Measurements from ENCODE around the gene FASTKD1. TPM values are rescaled to one million over a fixed set of nuclear protein-coding genes. Genes with fewer than 3 reads are reported as not detected.
"Not testable (repeated sequence)": the region's sequence is repeated elsewhere in the genome, so short reads cannot be mapped to it uniquely, and the experiment has no call there.

Gene FASTKD1
- 10 to 100 TPM; 22.6 to 26.7 TPM for total RNA-seq

- Histone ChIP-seq H3K36me3 (no peaks in the 10 kb centered on the region), H3K27me3 (no peaks in the 10 kb centered on the region), H3K27ac (peak within 1 kb of the TSS; percentile 64 to 68), H3K4me1 (no peaks in the 10 kb centered on the region), H3K9me3 (no peaks in the 10 kb centered on the region), H3K4me3 (peak within 1 kb of the TSS; percentile 59 to 67)
- DNase-seq (ENCODE audit: low spot score) = peak; percentile 91
- TF ChIP-seq, protein P1, sequence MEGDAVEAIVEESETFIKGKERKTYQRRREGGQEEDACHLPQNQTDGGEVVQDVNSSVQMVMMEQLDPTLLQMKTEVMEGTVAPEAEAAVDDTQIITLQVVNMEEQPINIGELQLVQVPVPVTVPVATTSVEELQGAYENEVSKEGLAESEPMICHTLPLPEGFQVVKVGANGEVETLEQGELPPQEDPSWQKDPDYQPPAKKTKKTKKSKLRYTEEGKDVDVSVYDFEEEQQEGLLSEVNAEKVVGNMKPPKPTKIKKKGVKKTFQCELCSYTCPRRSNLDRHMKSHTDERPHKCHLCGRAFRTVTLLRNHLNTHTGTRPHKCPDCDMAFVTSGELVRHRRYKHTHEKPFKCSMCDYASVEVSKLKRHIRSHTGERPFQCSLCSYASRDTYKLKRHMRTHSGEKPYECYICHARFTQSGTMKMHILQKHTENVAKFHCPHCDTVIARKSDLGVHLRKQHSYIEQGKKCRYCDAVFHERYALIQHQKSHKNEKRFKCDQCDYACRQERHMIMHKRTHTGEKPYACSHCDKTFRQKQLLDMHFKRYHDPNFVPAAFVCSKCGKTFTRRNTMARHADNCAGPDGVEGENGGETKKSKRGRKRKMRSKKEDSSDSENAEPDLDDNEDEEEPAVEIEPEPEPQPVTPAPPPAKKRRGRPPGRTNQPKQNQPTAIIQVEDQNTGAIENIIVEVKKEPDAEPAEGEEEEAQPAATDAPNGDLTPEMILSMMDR (IDR thresholded peaks at IDR 0.05) = no peak
These were observed at the start of gene FASTKD1 for GRCh38 chr2:169573160-169573973. FASTKD1 (minus strand) TSS chr2:169573865; CDS start chr2:169572029, 1,836 bp downstream.

DNA sequence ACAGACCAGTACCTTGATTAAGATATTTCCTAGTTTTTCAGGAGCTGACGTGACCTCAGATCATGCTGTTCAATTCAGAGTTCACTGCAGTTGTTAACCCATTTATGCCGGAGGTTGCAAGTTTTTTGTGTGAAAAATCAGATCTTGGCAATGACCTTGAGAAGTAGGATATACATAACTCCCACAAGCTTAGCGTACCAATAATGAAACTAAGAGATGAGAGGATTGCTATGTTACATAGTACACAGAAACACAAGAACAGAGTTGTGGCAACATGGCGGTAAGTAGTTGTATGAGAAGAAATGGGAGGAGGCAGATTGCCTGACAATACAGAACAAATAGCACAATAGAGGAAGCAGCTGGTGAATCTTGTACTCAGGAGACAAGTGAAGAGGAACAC, 49.6 kb upstream of the FASTKD1 start:
- H3K9me3 ChIP-seq = no peaks in the 10 kb centered on the region
- no peaks in the 10 kb centered on the region for H3K36me3 ChIP-seq
- no peaks in the 10 kb centered on the region for H3K4me1 ChIP-seq
- TF ChIP-seq, protein P1 (IDR thresholded peaks at IDR 0.05) = no peak
- DNase-seq (ENCODE audit: low spot score) = no peak
- H3K27ac ChIP-seq = no peak overlapping the region
- H3K27me3 ChIP-seq = no peaks in the 10 kb centered on the region
- H3K4me3 ChIP-seq = no peak overlapping the region

DNA sequence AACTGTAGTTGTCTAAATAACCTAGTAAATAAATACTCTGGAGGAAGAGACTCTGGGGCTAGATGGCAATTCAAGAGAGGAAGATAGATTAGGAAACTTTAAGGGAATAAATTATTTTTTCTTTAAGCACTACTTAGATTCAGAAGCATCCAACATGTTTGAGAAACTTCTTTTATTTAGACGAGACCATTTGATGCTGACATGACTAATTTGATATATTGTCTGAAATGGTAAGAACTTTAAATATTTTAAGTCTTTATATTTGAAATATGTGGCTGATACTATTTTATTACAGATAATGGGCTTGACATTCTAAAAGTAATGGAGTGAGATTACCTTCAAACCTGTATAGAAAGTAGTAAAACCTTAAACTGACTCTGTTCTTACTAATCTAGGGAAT, 46.8 kb upstream of the FASTKD1 start:
- Histone ChIP-seq H3K27me3 (no peaks in the 10 kb centered on the region), H3K4me3 (no peak overlapping the region), H3K4me1 (no peaks in the 10 kb centered on the region), H3K9me3 (peaks cover 0 to 4% of the 10 kb centered on the region in 2 donors), H3K36me3 (peaks cover 10% of the 10 kb centered on the region), H3K27ac (no peak overlapping the region)
- DNase-seq (ENCODE audit: low spot score) = no peak
- TF ChIP-seq, protein P1 (IDR thresholded peaks at IDR 0.05) = no peak

DNA sequence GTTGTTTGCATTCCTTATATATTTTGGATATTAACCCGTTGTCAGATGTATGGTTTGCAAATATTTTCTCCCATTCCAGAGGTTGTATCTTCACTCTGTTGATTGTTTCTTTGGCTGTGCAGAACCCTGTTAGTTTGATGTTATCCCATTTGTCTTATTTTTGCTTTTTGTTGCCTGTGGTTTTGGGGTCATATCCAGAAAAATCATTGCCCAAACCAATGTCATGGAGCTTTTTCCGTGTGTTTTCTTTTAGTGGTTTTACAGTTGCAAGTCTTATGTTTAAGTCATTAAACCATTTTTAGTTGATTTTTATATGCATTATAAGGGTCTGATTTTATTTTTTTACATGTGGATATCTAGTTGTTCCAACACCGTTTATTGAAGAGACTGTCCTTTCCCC, 46.3 kb upstream of the FASTKD1 start:
- Histone ChIP-seq H3K27me3 (no peaks in the 10 kb centered on the region), H3K4me1 (no peaks in the 10 kb centered on the region), H3K9me3 (peaks cover 0 to 4% of the 10 kb centered on the region in 2 donors), H3K36me3 (peaks cover 16% of the 10 kb centered on the region), H3K27ac (no peak overlapping the region), H3K4me3 (no peak overlapping the region)
- no peak for DNase-seq (ENCODE audit: low spot score)
- TF ChIP-seq, protein P1 (IDR thresholded peaks at IDR 0.05) = no peak

- H3K36me3 ChIP-seq = peaks cover 40% of the 10 kb centered on the region
- not testable (repeated sequence) for H3K27ac ChIP-seq; H3K9me3 ChIP-seq; H3K4me3 ChIP-seq; DNase-seq (ENCODE audit: low spot score); H3K4me1 ChIP-seq; H3K27me3 ChIP-seq
These were observed 42.3 kb upstream of the FASTKD1 start for GRCh38 chr2:169615982-169616381.

DNA sequence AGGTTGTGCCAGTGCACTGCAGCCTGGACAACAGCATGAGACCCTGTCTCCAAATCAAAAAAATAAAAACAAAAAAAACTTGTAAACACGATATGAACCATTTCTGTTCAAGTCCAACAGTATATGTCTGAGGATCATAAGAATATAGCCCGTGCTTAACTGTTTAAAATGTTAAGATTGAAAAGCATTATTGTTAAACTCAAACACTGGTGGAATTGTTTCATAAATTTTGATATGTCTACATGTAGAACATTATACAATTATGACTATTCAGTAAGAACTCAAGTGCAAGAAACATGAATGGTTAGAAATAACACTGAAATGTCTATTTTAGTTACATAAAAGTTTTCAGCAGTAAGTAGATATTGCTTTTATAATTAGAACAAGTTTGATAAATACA, 40.2 kb upstream of the FASTKD1 start:
- Histone ChIP-seq H3K27me3 (no peaks in the 10 kb centered on the region), H3K36me3 (peaks cover 60% of the 10 kb centered on the region), H3K4me1 (no peaks in the 10 kb centered on the region), H3K9me3 (peaks cover 0 to 4% of the 10 kb centered on the region in 2 donors), H3K27ac (no peak overlapping the region), H3K4me3 (no peak overlapping the region)
- no peak for DNase-seq (ENCODE audit: low spot score)
- TF ChIP-seq, protein P1 (IDR thresholded peaks at IDR 0.05) = no peak
